Tibial nerve (tissue), 4 donors: Measurements from ENCODE around the gene PLEKHG5. TPM values are rescaled to one million over a fixed set of nuclear protein-coding genes. Genes with fewer than 3 reads are reported as not detected.
"Not testable (repeated sequence)": the region's sequence is repeated elsewhere in the genome, so short reads cannot be mapped to it uniquely, and the experiment has no call there.

ENCODE experiments used
- DNase-seq, 2 donors: peaks; one replicate each; pipeline ENCODE4 v3.0.0-alpha.2; 2019; ENCODE audit warnings: low spot score in 2 of 2
- H3K27ac ChIP-seq, 4 donors: fragments of 200-600 bp; sonication (generic) in 3 of 4; one replicate each; pipeline ENCODE4 v1.5.1; 2017 to 2019; ENCODE audit warnings: mild to moderate bottlenecking in 1 of 4
- H3K27me3 ChIP-seq, 2 donors: fragments of 200-600 bp; sonication (generic) in 1 of 2; one replicate each; pipeline versions ENCODE4 v1.5.1 to v1.6.0; 2017 to 2019
- H3K36me3 ChIP-seq, 3 donors: fragments of 200-600 bp; sonication (generic); one replicate each; pipeline ENCODE4 v1.5.1; 2018 to 2019
- H3K4me1 ChIP-seq, 4 donors: fragments of 200-600 bp; sonication (generic) in 3 of 4; one replicate each; pipeline ENCODE4 v1.5.1; 2017 to 2019
- H3K4me3 ChIP-seq, 4 donors: fragments of 200-600 bp; sonication (generic) in 3 of 4; one replicate each; pipeline ENCODE4 v1.5.1; 2017 to 2019; ENCODE audit warnings: mild to moderate bottlenecking in 1 of 4, moderate library complexity in 1 of 4
- H3K9me3 ChIP-seq, 4 donors: fragments of 200-600 bp; sonication (generic) in 3 of 4; one replicate each; pipeline ENCODE4 v1.5.1; 2017 to 2019
- CTCF ChIP-seq, 5 experiments: fragments of 200-600 bp in 3 of 5; fragments of 450-650 bp in 2 of 5; sonication (generic) in 3 of 5; IDR thresholded peaks; one replicate each; pipeline ENCODE4 v1.5.1; 2016 to 2019; ENCODE audit warnings: antibody characterized with exemption in 5 of 5, mild to moderate bottlenecking in 3 of 5, moderate library complexity in 2 of 5
- EP300 ChIP-seq, 2 donors: sonication (generic); formaldehyde crosslinking; IDR thresholded peaks; one replicate each; pipeline ENCODE4 v1.6.1; 2017; ENCODE audit warnings: antibody characterized with exemption in 2 of 2, mild to moderate bottlenecking in 1 of 2
- POLR2A ChIP-seq, 2 donors: fragments of 450-650 bp; IDR thresholded peaks; one replicate each; pipeline ENCODE4 v1.6.1; 2017; ENCODE audit warnings: antibody characterized with exemption in 2 of 2, mild to moderate bottlenecking in 2 of 2, moderate library complexity in 2 of 2
- WGBS, 2 donors: methylation state at CpG; one replicate each; pipeline ENCODE4 v1.1.5; 2018; 5-methylcytosine and 5-hydroxymethylcytosine counted together
- total RNA-seq, 4 donors: library from RNA; depleted of rRNA; stranded (reverse); fragments of >200 nt; gene quantifications; one replicate each; pipeline ENCODE4 v1.1.0, GENCODE V29; 2016

Gene PLEKHG5
- total RNA-seq, 4 donors from 2014 or later, result 25.6 to 40.8 (median 30.8) TPM

GRCh38 chr1:6447016-6447817 lies 44.2 kb downstream of the PLEKHG5 start:
- Histone ChIP-seq H3K27me3 (peaks cover 0 to 67% of the 10 kb centered on the region in 2 donors), H3K36me3 (no peaks in the 10 kb centered on the region), H3K4me1 (peaks cover 0 to 37% (median 9%) of the 10 kb centered on the region in 4 donors), H3K4me3 (peak overlapping the region in 2 of 4 donors; percentile 38 to 46), H3K9me3 (no peaks in the 10 kb centered on the region), H3K27ac (peak overlapping the region; percentile 67 to 82 (median 78))
- TF ChIP-seq CTCF (IDR thresholded peaks at IDR 0.05) (no peak), EP300 (IDR thresholded peaks at IDR 0.05) (peak in 1 of 2 donors; percentile 27), POLR2A (IDR thresholded peaks at IDR 0.05) (no peak)
- WGBS, 2 donors, result 0 to 2% methylated on average over 34 to 54 of the region's 67 CpGs
- no peak for DNase-seq

- H3K4me1 ChIP-seq, result peaks cover 0 to 37% (median 9%) of the 10 kb centered on the region in 4 donors
- no peak overlapping the region for H3K4me3 ChIP-seq
- DNase-seq, result no peak
- no peaks in the 10 kb centered on the region for H3K9me3 ChIP-seq
- peak overlapping the region; percentile 3 to 82 (median 78) for H3K27ac ChIP-seq
- peaks cover 0 to 67% of the 10 kb centered on the region in 2 donors for H3K27me3 ChIP-seq
- 46 to 80% methylated on average over 1 to 3 of the region's 4 CpGs for WGBS, 2 donors
- TF ChIP-seq POLR2A (IDR thresholded peaks at IDR 0.05) (no peak), CTCF (IDR thresholded peaks at IDR 0.05) (no peak), EP300 (IDR thresholded peaks at IDR 0.05) (no peak)
- H3K36me3 ChIP-seq, result no peaks in the 10 kb centered on the region
Observed at GRCh38 chr1:6446665-6447015, 44.8 kb downstream of the PLEKHG5 start.

- H3K27me3 ChIP-seq, result peaks cover 0 to 68% of the 10 kb centered on the region in 2 donors
- H3K4me1 ChIP-seq, result peaks cover 0 to 37% (median 9%) of the 10 kb centered on the region in 4 donors
- H3K4me3 ChIP-seq, DNase-seq, H3K9me3 ChIP-seq, H3K36me3 ChIP-seq: not testable (repeated sequence)
- WGBS, 2 donors, result 65 to 67% methylated on average over 4 of the region's 4 CpGs
- H3K27ac ChIP-seq, result peak overlapping the region in 1 of 4 donors; percentile 82
Observed at GRCh38 chr1:6445929-6446328, 45.5 kb downstream of the PLEKHG5 start.

GRCh38 chr1:6445062-6445763 lies 46.3 kb downstream of the PLEKHG5 start:
- no peak for TF ChIP-seq POLR2A (IDR thresholded peaks at IDR 0.05)
- TF ChIP-seq CTCF (IDR thresholded peaks at IDR 0.05), result peak; percentile 35 to 51 (median 44)
- Histone ChIP-seq H3K9me3 (no peaks in the 10 kb centered on the region), H3K27me3 (peaks cover 0 to 67% of the 10 kb centered on the region in 2 donors), H3K36me3 (no peaks in the 10 kb centered on the region), H3K4me3 (no peak overlapping the region), H3K4me1 (peaks cover 0 to 44% (median 11%) of the 10 kb centered on the region in 4 donors), H3K27ac (no peak overlapping the region)
- no peak for DNase-seq
- 47 to 52% methylated on average over 6 to 13 of the region's 19 CpGs for WGBS, 2 donors

- TF ChIP-seq POLR2A (IDR thresholded peaks at IDR 0.05) (no peak), EP300 (IDR thresholded peaks at IDR 0.05) (no peak), CTCF (IDR thresholded peaks at IDR 0.05) (no peak)
- no peak overlapping the region for H3K27ac ChIP-seq
- no peaks in the 10 kb centered on the region for H3K36me3 ChIP-seq
- peaks cover 0 to 39% (median 12%) of the 10 kb centered on the region in 4 donors for H3K4me1 ChIP-seq
- DNase-seq, result no peak
- peaks cover 0 to 67% of the 10 kb centered on the region in 2 donors for H3K27me3 ChIP-seq
- no peaks in the 10 kb centered on the region for H3K9me3 ChIP-seq
- WGBS, 2 donors, result 81 to 86% methylated on average over 9 to 12 of the region's 15 CpGs
- no peak overlapping the region for H3K4me3 ChIP-seq
Observed at GRCh38 chr1:6444377-6444776, 47.1 kb downstream of the PLEKHG5 start.
